Fibroblast of gingiva (primary cell): Measurements from ENCODE around the gene NID2.

Source experiments
- DNase-seq: peaks from one replicate; pipeline ENCODE4 v3.0.0-alpha.2; 2011; ENCODE audit warnings: low read depth

Gene NID2

DNA sequence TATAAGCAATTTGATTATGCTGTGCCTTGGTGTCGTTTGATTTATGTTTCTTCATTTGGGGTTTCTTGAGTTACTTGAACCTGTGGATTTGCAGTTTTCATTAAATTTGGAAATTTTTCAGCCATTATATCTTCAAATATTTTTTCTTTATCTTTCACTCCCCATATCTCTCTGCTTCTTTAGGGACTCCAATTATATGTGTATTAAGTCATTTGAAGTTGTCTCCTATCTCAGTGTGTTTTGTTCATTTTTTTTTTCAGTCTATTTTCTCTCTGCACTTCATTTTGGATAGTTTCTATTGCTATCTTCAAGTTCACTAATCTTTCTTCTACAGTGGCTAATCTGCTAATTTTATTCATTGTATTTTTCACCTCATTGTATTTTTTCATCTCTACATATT is 108.9 kb downstream of the NID2 start:
- no peak for DNase-seq

GRCh38 chr14:51957950-51958349 is 110.9 kb downstream of the NID2 start:
- DNase-seq: peak; percentile 54
